GM13976 (cell line): ENCODE results near the gene CYTH2.

ENCODE experiments used
- DNase-seq: peaks from one replicate; pipeline ENCODE4 v3.0.0; 2012; ENCODE audit warnings: low spot score
- in situ Hi-C: fragments of 300-500 bp; cut with MboI; formaldehyde crosslinking; loops from one replicate; pipeline ENCODE4 v1.12.0; 2022; ENCODE audit warnings: low sequenced_read_pairs, mixed read lengths, inconsistent platforms; ENCODE audit not compliant: unreplicated experiment
- TF ChIP-seq, protein P1 (sequence below): IDR thresholded peaks from 2 replicates; pipeline ENCODE4 v1.5.1; 2012; ENCODE audit warnings: borderline replicate concordance, mild to moderate bottlenecking; ENCODE audit not compliant: insufficient read depth; ENCODE audit errors: extremely low read depth, missing control alignments, control extremely low read depth

The CYTH2 gene

GRCh38 chr19:48469934-48470680 is 938 bp downstream of the CYTH2 start:
- TF ChIP-seq, protein P1, sequence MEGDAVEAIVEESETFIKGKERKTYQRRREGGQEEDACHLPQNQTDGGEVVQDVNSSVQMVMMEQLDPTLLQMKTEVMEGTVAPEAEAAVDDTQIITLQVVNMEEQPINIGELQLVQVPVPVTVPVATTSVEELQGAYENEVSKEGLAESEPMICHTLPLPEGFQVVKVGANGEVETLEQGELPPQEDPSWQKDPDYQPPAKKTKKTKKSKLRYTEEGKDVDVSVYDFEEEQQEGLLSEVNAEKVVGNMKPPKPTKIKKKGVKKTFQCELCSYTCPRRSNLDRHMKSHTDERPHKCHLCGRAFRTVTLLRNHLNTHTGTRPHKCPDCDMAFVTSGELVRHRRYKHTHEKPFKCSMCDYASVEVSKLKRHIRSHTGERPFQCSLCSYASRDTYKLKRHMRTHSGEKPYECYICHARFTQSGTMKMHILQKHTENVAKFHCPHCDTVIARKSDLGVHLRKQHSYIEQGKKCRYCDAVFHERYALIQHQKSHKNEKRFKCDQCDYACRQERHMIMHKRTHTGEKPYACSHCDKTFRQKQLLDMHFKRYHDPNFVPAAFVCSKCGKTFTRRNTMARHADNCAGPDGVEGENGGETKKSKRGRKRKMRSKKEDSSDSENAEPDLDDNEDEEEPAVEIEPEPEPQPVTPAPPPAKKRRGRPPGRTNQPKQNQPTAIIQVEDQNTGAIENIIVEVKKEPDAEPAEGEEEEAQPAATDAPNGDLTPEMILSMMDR, result no peak
- in situ Hi-C loops, result no loop called here
- DNase-seq, result no peak

GRCh38 chr19:48470856-48471255 is 1.7 kb downstream of the CYTH2 start:
- in situ Hi-C loops, result no loop called here
- no peak for DNase-seq
- TF ChIP-seq, protein P1, result no peak

GRCh38 chr19:48471836-48472235 is 2.7 kb downstream of the CYTH2 start:
- in situ Hi-C loops, result no loop called here
- no peak for DNase-seq
- TF ChIP-seq, protein P1, result no peak

- TF ChIP-seq, protein P1, result no peak
- in situ Hi-C loops, result no loop called here
- no peak for DNase-seq
These were observed 4.2 kb downstream of the CYTH2 start for GRCh38 chr19:48473161-48473966.

GRCh38 chr19:48474084-48474592 is 5.0 kb downstream of the CYTH2 start:
- no peak for DNase-seq
- in situ Hi-C loops, result no loop called here
- TF ChIP-seq, protein P1, result no peak

- in situ Hi-C loops, result no loop called here
- no peak for DNase-seq
- TF ChIP-seq, protein P1, result no peak
These were observed 6.3 kb downstream of the CYTH2 start for GRCh38 chr19:48475369-48476068.
